Activated T-cell treated with anti-CD3 and anti-CD28 coated beads for 1 hour (primary cell): Measurements from ENCODE around the gene CMTR1.
"Not testable (repeated sequence)": the region's sequence is repeated elsewhere in the genome, so short reads cannot be mapped to it uniquely, and the experiment has no call there.

Experiments used
- DNase-seq: peaks from one replicate; pipeline ENCODE4 v3.0.0-alpha.2; 2020; ENCODE audit warnings: low read depth

The CMTR1 gene

DNA sequence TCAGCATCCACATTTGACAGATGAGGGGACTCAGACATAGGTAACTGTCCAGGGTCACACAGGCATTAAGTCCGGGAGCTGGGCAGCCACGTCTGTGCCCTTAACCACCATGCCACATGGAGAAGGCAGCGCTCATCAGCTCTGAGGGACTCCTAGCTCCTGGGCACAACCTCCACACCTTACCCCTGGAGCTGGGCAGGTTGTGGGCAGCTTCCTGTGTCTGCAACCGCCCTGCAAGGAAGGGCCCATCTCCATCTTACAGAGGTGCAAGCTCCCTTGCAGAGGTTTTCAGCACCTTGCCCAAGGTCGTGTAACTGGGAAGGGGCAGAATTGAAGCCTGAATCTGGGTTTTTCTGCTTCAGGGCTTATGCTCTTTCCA is 58.8 kb downstream of the CMTR1 start:
- DNase-seq, result no peak

GRCh38 chr6:37492236-37492972 is 59.4 kb downstream of the CMTR1 start:
- DNase-seq, result no peak

- DNase-seq, result no peak
These were observed 60.1 kb downstream of the CMTR1 start for GRCh38 chr6:37492991-37493660.

DNA sequence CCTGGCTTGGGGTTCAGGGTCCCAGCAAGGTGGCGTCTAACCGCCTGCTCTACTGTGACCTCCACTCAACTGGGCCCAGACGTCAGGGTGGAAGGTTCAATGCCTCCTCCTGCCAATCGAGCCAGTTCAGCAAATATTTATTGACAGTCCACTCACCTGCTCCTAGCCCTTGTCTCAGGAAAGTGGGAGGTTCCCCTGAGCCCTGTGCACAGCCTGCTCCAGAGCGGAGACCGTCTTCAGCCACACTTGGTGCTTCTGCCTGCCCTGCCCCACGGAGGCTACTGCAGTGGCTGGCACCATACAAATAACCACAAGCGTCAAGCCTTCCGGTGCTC is 60.6 kb downstream of the CMTR1 start:
- DNase-seq, result no peak

DNA sequence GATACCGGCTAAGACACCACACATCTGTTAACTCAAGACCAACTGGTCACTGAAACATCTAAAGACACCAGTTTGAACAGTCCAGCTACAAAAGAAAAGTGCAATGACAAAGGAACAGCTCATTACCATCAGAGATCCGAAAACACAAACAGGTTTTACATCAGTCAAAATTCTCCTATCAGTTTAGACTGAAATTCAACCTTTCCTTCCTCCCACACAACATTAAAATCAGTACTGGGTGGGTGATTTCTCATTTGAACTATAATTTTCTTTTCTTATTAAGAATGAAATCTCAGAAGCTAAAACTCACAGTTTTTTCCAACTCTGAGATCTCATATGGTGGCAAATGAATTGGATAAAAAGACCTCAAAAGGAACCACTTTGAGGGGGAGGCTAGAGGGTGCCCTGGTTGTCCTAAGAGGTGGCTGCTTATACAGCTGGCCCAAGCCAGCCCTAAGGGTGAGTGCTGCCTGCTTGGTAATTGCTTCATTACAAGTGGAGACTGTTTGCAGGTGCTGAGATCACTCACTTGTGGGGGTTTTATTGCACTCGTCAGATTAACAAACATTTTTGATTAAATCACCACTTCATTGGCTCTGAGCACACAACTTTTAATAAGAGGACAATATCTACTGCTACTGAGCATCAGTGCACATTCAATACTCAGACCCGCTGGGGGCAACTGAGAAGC is 62.4 kb downstream of the CMTR1 start:
- no peak for DNase-seq

GRCh38 chr6:37496951-37497885 is 64.2 kb downstream of the CMTR1 start:
- no peak for DNase-seq

- DNase-seq, result peak; percentile 91
These were observed 66.6 kb downstream of the CMTR1 start, which contains the start of gene CCDC167 for GRCh38 chr6:37499433-37500293. TSS of gene CCDC167 (minus strand) at chr6:37499893. CDS start at chr6:37499863, 30 bp downstream.

- DNase-seq, result no peak
These were observed 67.2 kb downstream of the CMTR1 start for GRCh38 chr6:37500294-37500608.

DNA sequence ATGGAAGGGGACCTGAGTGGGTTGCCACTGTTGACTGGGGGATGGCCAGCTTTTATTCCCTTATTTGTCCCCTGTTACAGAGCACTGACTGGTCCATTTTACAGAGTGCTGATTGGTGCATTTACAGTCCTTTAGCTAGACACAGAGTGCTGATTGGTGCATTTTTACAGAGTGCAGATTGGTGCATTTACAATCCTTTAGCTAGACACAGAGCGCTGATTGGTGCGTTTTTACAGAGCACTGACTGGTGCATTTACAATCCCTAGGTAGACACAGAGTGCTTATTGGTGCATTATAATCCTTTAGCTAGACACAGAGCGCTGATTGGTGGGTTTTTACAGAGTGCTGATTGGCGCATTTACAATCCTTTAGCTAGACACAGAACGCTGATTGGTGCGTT is 67.9 kb downstream of the CMTR1 start:
- DNase-seq, result not testable (repeated sequence)

- DNase-seq, result no peak
These were observed 68.8 kb downstream of the CMTR1 start for GRCh38 chr6:37501632-37502491.

GRCh38 chr6:37502703-37503291 is 69.8 kb downstream of the CMTR1 start:
- DNase-seq, result no peak

DNA sequence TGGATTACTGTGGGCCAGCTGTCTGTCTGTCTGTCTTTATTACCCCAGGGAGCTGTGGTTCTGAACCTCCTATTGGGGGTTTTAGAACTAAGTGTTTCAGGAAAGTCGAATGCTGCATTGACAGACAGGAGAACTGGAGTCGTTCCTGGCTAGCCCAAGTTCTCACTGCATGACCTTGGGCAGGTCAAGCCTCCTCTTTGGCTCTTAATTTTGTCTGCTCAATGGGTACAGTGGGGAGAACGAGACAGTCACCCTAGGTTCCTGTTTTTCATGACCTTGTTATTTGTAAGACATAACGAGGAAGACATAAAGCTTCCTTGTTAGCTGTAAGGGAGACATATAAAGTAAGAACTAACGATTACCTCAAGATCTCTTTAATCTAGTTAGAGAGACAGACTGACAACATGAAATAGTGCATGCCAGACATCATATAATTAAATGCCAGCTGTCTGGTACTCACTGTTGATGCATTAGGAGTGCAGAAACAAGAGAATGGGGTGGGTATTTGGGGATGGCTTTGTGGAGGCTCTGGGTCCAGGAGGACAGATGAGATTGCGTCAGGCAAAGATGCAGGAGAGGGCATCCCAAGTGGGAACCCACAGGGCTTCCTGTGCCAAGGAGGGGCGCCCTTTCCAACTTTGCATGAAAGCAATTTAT is 70.4 kb downstream of the CMTR1 start:
- DNase-seq, result no peak

GRCh38 chr6:37504024-37504423 is 71.0 kb downstream of the CMTR1 start:
- no peak for DNase-seq

DNA sequence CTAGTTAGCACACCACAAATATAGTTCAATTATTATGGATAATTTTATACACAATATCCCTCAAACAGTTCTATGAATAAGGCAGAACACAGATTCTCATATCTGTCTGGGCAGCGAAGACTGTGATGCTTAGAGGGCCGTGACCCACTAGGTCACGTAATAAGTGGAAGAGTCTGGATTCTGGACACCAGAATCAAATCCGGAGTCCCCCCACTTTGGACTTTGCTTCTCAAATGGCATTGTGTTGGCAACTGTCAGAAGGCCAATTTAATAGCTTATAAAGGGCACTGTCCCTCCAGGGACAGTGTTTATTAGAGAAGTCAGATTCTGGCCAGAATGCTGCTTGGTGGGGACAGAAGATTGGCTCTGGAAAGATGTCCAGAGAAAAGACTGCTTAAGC is 73.5 kb downstream of the CMTR1 start:
- DNase-seq, result no peak

GRCh38 chr6:37507077-37507476 is 74.1 kb downstream of the CMTR1 start:
- no peak for DNase-seq

- no peak for DNase-seq
These were observed 74.8 kb downstream of the CMTR1 start for GRCh38 chr6:37507690-37508421.

DNA sequence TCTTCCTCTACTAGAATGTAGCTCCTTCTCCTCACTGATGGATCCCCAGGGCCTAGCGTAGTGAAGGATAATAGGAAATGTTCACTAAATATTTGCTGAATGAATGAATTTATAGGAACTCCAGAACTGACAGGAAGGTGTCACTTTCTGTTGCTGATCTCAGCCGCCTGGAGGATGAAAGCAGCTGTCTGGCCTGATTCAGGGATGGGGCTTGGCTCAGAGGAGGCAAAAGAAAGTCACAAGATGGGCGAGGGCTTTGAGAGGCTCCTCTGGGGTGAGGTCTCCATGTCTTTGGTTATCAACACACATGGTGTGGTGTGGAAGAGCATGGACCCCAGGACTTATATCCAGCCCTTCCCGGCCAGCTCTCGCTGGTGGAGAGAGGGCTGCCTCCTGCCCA is 78.2 kb downstream of the CMTR1 start:
- DNase-seq, result no peak

- no peak for DNase-seq
These were observed 78.9 kb downstream of the CMTR1 start for GRCh38 chr6:37511910-37512399.
